Gastroesophageal sphincter (tissue), 4 donors: Measurements from ENCODE around the gene VDAC1. TPM values are rescaled to one million over a fixed set of nuclear protein-coding genes. Genes with fewer than 3 reads are reported as not detected.

Source experiments
- ATAC-seq: fragments of 150-250 bp; one replicate; pipeline ENCODE4 v1.9.1; 2016; ENCODE audit warnings: mild to moderate bottlenecking, moderate library complexity
- H3K27ac ChIP-seq, 4 donors: fragments of 200-600 bp; sonication (generic) in 3 of 4; 1 replicate in 3 of 4; 2 replicates in 1 of 4; pipeline ENCODE4 v1.5.1; 2016 to 2019
- H3K27me3 ChIP-seq: fragments of 200-600 bp; sonication (generic); one replicate; pipeline ENCODE4 v1.5.1; 2019
- H3K36me3 ChIP-seq, 2 donors: fragments of 200-600 bp; sonication (generic); one replicate each; pipeline ENCODE4 v1.5.1; 2019; ENCODE audit warnings: control low read depth in 1 of 2
- H3K4me1 ChIP-seq, 3 donors: fragments of 200-600 bp; sonication (generic); 1 replicate in 2 of 3; 2 replicates in 1 of 3; pipeline ENCODE4 v1.5.1; 2016 to 2019; ENCODE audit warnings: control low read depth in 2 of 3
- H3K4me3 ChIP-seq, 2 donors: fragments of 200-600 bp; sonication (generic); one replicate each; pipeline ENCODE4 v1.5.1; 2019; ENCODE audit warnings: mild to moderate bottlenecking in 1 of 2, moderate library complexity in 1 of 2
- H3K9me3 ChIP-seq, 3 donors: fragments of 200-600 bp; sonication (generic); one replicate each; pipeline ENCODE4 v1.5.1; 2017 to 2019; ENCODE audit warnings: control low read depth in 2 of 3
- EP300 ChIP-seq: sonication (generic); formaldehyde crosslinking; IDR thresholded peaks from one replicate; pipeline ENCODE4 v1.6.1; 2017; ENCODE audit warnings: antibody characterized with exemption, mild to moderate bottlenecking
- POLR2A ChIP-seq, 2 donors: fragments of 450-650 bp; IDR thresholded peaks; one replicate each; pipeline ENCODE4 v1.6.1; 2017; ENCODE audit warnings: antibody characterized with exemption in 2 of 2, mild to moderate bottlenecking in 2 of 2, moderate library complexity in 1 of 2
- POLR2AphosphoS5 ChIP-seq: sonication (generic); formaldehyde crosslinking; IDR thresholded peaks from one replicate; pipeline ENCODE4 v1.6.1; 2017; ENCODE audit warnings: antibody characterized with exemption
- WGBS, 2 donors: methylation state at CpG; one replicate each; pipeline ENCODE4 v1.1.5; 2018; ENCODE audit warnings: low coverage in 1 of 2; 5-methylcytosine and 5-hydroxymethylcytosine counted together
- total RNA-seq, 4 donors: library from RNA; depleted of rRNA; stranded (reverse); fragments of >200 nt; gene quantifications; one replicate each; pipeline ENCODE4 v1.1.0, GENCODE V29; 2016
- TF ChIP-seq, protein P1 (sequence below), 4 experiments: fragments of 200-600 bp in 2 of 4; fragments of 450-650 bp in 2 of 4; sonication (generic) in 1 of 4; IDR thresholded peaks; one replicate each; pipeline ENCODE4 v1.5.1; 2017 to 2019; ENCODE audit warnings: antibody characterized with exemption in 4 of 4, mild to moderate bottlenecking in 2 of 4, moderate library complexity in 2 of 4

Gene VDAC1
- total RNA-seq, 4 donors from 2014 or later = 112 to 157 (median 131) TPM

DNA sequence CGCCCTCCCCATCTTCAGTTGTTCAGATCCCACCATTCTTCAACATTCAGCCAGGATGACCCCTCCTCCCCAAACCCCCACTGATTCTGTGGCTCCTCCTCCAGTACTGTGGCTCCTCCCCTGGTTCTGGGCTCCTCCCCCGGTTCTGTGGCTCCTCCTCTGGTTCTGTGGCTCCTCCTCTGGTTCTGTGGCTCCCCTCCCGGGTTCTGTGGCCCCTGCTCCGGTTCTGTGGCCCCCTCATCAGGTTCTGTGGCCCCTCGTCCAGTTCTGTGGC lies 69.2 kb downstream of the VDAC1 start:
- ATAC-seq = no peak
- TF ChIP-seq, protein P1, sequence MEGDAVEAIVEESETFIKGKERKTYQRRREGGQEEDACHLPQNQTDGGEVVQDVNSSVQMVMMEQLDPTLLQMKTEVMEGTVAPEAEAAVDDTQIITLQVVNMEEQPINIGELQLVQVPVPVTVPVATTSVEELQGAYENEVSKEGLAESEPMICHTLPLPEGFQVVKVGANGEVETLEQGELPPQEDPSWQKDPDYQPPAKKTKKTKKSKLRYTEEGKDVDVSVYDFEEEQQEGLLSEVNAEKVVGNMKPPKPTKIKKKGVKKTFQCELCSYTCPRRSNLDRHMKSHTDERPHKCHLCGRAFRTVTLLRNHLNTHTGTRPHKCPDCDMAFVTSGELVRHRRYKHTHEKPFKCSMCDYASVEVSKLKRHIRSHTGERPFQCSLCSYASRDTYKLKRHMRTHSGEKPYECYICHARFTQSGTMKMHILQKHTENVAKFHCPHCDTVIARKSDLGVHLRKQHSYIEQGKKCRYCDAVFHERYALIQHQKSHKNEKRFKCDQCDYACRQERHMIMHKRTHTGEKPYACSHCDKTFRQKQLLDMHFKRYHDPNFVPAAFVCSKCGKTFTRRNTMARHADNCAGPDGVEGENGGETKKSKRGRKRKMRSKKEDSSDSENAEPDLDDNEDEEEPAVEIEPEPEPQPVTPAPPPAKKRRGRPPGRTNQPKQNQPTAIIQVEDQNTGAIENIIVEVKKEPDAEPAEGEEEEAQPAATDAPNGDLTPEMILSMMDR (IDR thresholded peaks at IDR 0.05) = no peak
- TF ChIP-seq POLR2AphosphoS5 (no peak), EP300 (no peak), POLR2A (IDR thresholded peaks at IDR 0.05) (no peak)
- Histone ChIP-seq H3K4me3 (no peak overlapping the region), H3K4me1 (peaks cover 0 to 7% (median 0%) of the 10 kb centered on the region in 3 donors), H3K9me3 (no peaks in the 10 kb centered on the region), H3K27ac (no peak overlapping the region), H3K27me3 (no peaks in the 10 kb centered on the region), H3K36me3 (no peaks in the 10 kb centered on the region)
- 87 to 94% methylated on average over 4 to 5 of the region's 5 CpGs for WGBS, 2 donors

DNA sequence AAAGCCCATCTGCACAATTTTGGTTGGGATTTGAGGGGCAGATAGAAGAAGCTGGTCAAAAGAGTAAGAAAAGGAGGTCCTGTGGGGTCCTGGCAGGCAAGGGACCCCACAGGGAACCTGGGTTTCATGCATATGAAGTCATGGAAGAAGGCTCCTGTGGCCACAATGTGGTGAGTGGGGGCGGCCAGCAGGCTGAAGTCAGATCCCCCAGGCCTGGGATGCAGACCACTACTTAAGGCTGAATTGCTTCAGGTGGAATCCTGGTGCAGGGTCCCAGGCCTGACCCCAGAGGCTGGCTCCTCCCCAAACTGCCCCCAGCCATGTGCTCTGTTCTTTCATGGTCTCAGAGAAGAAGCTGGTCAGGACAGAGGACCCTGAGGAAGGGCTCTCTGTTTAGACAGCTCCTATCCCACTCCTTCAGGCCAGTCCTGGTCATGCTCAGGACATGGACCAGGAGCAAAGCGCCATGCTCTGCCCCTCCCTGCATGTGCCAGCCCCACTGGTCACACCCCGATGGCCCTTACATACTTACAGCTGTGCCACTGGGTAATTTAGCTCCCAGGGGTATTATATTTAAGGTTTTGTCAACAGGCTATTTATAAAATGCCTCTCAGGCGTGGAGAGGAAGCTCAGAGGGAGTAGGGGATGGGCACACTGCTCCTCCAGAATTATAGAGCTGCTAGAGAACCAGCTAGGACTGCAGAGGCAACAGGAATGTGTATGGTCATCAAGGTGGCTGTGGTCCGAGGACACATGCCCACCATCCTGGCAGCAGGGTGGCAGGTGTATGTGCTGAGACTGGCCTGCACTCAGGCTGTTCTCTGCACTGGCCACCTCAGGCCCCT lies 69.7 kb downstream of the VDAC1 start:
- no peaks in the 10 kb centered on the region for H3K9me3 ChIP-seq
- H3K36me3 ChIP-seq = no peaks in the 10 kb centered on the region
- TF ChIP-seq POLR2AphosphoS5 (no peak), EP300 (no peak), POLR2A (IDR thresholded peaks at IDR 0.05) (no peak)
- TF ChIP-seq, protein P1 (IDR thresholded peaks at IDR 0.05) = no peak
- H3K27ac ChIP-seq = no peak overlapping the region
- ATAC-seq = no peak
- H3K4me1 ChIP-seq = peaks cover 0 to 7% (median 0%) of the 10 kb centered on the region in 3 donors
- H3K4me3 ChIP-seq = no peak overlapping the region
- H3K27me3 ChIP-seq = no peaks in the 10 kb centered on the region
- no CpG with 5 or more reads among the region's 5 CpGs for WGBS, 2 donors

DNA sequence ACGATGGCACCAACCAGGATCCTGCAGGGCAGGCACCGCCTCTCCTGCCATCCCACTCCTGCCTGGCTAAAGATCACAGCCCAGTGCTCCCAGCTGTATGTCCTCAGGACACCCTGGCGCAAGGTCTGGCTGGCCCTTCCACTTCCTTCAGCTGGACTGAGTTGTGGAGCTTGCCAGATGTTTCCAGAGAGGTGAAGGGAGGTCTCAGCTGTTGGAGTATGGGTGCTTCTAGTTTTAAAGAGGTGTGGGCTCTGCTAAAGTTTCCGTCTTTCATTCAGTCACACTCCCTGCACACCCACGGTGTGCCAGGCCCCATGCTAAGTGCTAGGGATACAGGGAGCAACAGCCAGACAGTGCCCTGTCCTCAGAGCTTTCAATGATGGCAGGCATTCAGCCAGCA lies 70.5 kb downstream of the VDAC1 start:
- no peak overlapping the region for H3K4me3 ChIP-seq
- 90 to 100% methylated on average over 1 to 2 of the region's 5 CpGs for WGBS, 2 donors
- peaks cover 0 to 7% (median 0%) of the 10 kb centered on the region in 3 donors for H3K4me1 ChIP-seq
- no peak for TF ChIP-seq EP300
- TF ChIP-seq POLR2AphosphoS5 = no peak
- TF ChIP-seq, protein P1 (IDR thresholded peaks at IDR 0.05) = no peak
- TF ChIP-seq POLR2A (IDR thresholded peaks at IDR 0.05) = no peak
- ATAC-seq = no peak
- no peaks in the 10 kb centered on the region for H3K36me3 ChIP-seq
- no peaks in the 10 kb centered on the region for H3K9me3 ChIP-seq
- H3K27me3 ChIP-seq = no peaks in the 10 kb centered on the region
- no peak overlapping the region for H3K27ac ChIP-seq

DNA sequence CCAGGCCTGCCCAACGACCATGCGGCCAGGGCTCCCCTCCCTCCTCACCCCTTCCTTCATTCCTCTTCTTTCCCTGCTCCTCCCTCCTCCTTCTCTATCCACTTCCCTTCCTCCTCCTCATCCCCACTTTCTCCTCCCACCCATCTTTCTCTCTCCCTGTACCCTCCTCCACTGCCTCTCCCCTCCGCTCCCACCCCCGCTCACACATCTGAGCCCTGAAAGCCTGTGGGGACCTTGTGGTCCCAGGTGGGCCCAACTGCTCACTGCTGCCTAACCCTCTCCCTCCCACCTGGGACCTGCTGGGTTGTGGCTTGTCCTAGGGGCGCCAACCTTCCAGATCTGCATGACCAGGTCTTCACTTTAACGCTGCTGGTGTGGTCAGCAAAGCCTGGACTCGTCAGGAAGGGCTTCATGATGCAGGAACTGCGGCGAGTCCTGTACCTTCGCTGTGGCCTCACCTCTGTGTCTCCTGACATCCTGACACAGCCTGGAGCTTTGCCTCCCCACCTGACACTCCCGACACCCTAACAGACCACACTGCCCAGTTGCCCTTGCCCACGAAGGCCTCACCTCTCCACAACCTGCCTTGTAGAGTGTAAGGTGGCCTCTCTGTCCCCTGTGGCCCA lies 71.0 kb downstream of the VDAC1 start:
- Histone ChIP-seq H3K27ac (no peak overlapping the region), H3K9me3 (no peaks in the 10 kb centered on the region), H3K4me3 (no peak overlapping the region), H3K4me1 (peaks cover 0 to 7% (median 0%) of the 10 kb centered on the region in 3 donors), H3K36me3 (no peaks in the 10 kb centered on the region), H3K27me3 (no peaks in the 10 kb centered on the region)
- 82% methylated on average over 7 of the region's 12 CpGs; no CpG with 5 or more reads in 1 of the 2 donors for WGBS, 2 donors
- TF ChIP-seq, protein P1 (IDR thresholded peaks at IDR 0.05) = no peak
- TF ChIP-seq POLR2AphosphoS5 = no peak
- no peak for TF ChIP-seq POLR2A (IDR thresholded peaks at IDR 0.05)
- ATAC-seq = no peak

DNA sequence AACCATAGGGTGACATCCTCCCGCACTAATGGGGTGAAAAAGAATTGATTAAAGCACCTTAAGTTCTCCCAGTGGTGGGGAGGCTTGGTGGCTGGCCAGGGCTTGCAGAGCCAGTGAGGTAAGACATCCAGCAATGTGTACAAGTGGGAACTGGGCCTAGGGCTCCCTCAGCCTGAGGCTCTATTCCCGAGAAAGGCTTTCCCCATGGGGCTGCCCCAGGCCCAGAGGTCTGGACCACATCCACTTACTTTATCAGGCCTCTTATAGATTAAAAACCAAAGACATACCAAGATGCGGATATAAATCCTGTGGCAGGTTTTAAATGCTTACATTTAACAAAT lies 71.6 kb downstream of the VDAC1 start:
- 35 to 56% methylated on average over 2 to 3 of the region's 3 CpGs for WGBS, 2 donors
- H3K27ac ChIP-seq = no peak overlapping the region

More for the DNA sequence above, 71.6 kb downstream of the VDAC1 start:
- peaks cover 0 to 7% (median 0%) of the 10 kb centered on the region in 3 donors for H3K4me1 ChIP-seq
- ATAC-seq = no peak
- H3K27me3 ChIP-seq = no peaks in the 10 kb centered on the region
- TF ChIP-seq, protein P1 (IDR thresholded peaks at IDR 0.05) = no peak
- TF ChIP-seq POLR2AphosphoS5 (no peak), EP300 (no peak), POLR2A (IDR thresholded peaks at IDR 0.05) (no peak)
- no peaks in the 10 kb centered on the region for H3K36me3 ChIP-seq
- no peak overlapping the region for H3K4me3 ChIP-seq
- H3K9me3 ChIP-seq = no peaks in the 10 kb centered on the region
